Activated CD8-positive, alpha-beta T cell treated with anti-CD3 and anti-CD28 coated beads, Interleukin-2, amount 10 ng/mL, durations not matched to agents 7 days and 5 days (primary cell): ENCODE data around the gene EVL. TPM values are rescaled to one million over a fixed set of nuclear protein-coding genes. Genes with fewer than 3 reads are reported as not detected.

Experiments
- ATAC-seq: fragments of 150-1000 bp; cut with Tn5 transposase; one replicate; pipeline ENCODE4 v1.10.0; 2021; ENCODE audit warnings: moderate library complexity
- CTCF ChIA-PET: fragments of 350-600 bp; sonication (Branson Sonifier 250); formaldehyde crosslinking; loops from one replicate; lab custom pipeline; 2021; ENCODE audit warnings: antibody characterized with exemption; lab: Charles Lee
- POLR2A ChIA-PET: fragments of 350-600 bp; sonication (Branson Sonifier 250); formaldehyde crosslinking; loops from one replicate; lab custom pipeline; 2021; ENCODE audit warnings: antibody characterized with exemption; lab: Charles Lee
- DNase-seq: peaks from one replicate; pipeline ENCODE4 v3.0.0-alpha.2; 2020
- H3K27ac Mint-ChIP-seq: one replicate; pipeline ENCODE4 v1.8.0; 2021; ENCODE audit warnings: mild to moderate bottlenecking, mixed read lengths
- H3K27me3 Mint-ChIP-seq: one replicate; pipeline ENCODE4 v1.8.0; 2021; ENCODE audit warnings: low read depth, mixed read lengths
- H3K36me3 Mint-ChIP-seq: one replicate; pipeline ENCODE4 v1.8.0; 2021; ENCODE audit warnings: low read depth, mixed read lengths
- H3K4me1 Mint-ChIP-seq: one replicate; pipeline ENCODE4 v1.8.0; 2021; ENCODE audit warnings: low read depth, mixed read lengths
- H3K4me3 Mint-ChIP-seq: one replicate; pipeline ENCODE4 v1.8.0; 2021; ENCODE audit warnings: mild to moderate bottlenecking, mixed read lengths
- H3K9me3 Mint-ChIP-seq: one replicate; pipeline ENCODE4 v1.8.0; 2022; ENCODE audit warnings: mixed read lengths; ENCODE audit not compliant: insufficient read depth
- total RNA-seq, 2 experiments: library from RNA; stranded (reverse); gene quantifications; one replicate each; pipeline ENCODE4 v1.2.3, GENCODE V29; 2021

EVL gene
- total RNA-seq, 2 experiments from 2014 or later: 863 to 926 TPM

GRCh38 chr14:100129161-100129589, 64.0 kb downstream of the EVL start:
- H3K4me1 Mint-ChIP-seq: peaks cover 2% of the 10 kb centered on the region
- ChIA-PET POLR2A (interaction anchor here (1.3 kb wide), 1 partner anchor 17 kb away, joined by 3 read pairs; no protein-coding TSS in a partner anchor), CTCF (interaction anchor here (1.1 kb wide), 1 partner anchor 21 kb away, joined by 3 read pairs; no protein-coding TSS in a partner anchor)
- ATAC-seq (no peak), DNase-seq (no peak)
- H3K27me3 Mint-ChIP-seq: no peaks in the 10 kb centered on the region
- no peaks in the 10 kb centered on the region for H3K9me3 Mint-ChIP-seq
- peaks cover 90% of the 10 kb centered on the region for H3K36me3 Mint-ChIP-seq
- H3K27ac Mint-ChIP-seq: peak overlapping the region; percentile 20
- H3K4me3 Mint-ChIP-seq: no peak overlapping the region

DNA sequence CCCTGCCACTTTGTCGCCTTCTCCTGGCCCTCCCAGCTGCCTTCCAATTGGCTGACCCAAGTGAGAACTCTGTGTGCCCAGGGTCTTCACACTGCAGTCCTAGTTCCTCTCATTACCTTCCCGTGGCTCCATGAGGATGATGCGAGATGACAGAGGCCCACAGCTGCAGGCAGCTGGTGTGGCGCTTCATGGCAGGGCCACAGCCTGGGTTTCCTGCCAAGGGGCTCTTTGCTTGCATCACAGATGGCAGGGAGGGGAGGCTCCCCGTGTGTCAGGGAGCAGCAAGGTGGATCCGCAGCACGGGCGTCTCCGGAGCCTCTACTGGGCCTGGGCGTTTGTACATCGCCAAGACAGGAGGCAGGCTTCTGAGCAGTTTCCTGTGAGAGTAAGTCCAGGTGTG, 65.3 kb downstream of the EVL start:
- Mint-ChIP-seq H3K9me3 (no peaks in the 10 kb centered on the region), H3K4me3 (no peak overlapping the region), H3K4me1 (peaks cover 2% of the 10 kb centered on the region), H3K27ac (peak overlapping the region; percentile 65), H3K36me3 (peaks cover 90% of the 10 kb centered on the region), H3K27me3 (no peaks in the 10 kb centered on the region)
- no peak for ATAC-seq
- CTCF ChIA-PET: no interaction called here
- DNase-seq: no peak
- POLR2A ChIA-PET: interaction anchor here (1.1 kb wide), 1 partner anchor 8 kb away, joined by 3 read pairs; no protein-coding TSS in a partner anchor

DNA sequence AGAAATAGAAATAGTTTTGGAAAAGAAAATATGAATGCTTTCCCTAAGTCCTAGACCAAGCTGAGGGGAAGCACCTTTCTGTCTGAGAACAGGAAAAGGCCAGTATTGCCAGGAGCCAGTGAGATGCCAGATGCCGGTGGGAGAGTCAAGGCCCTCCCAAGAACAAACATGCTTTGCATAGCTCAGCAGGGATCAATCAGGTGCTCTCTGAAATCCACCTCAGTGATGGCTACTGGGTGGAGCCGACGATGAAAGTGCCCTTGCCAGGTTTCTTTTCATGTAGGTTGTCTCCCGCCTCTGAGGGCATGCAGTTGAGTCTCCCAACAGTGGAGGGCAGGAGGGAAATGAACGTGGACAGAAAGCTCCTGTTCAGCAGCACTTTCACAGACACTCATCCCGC, 66.0 kb downstream of the EVL start:
- H3K4me1 Mint-ChIP-seq: peaks cover 2% of the 10 kb centered on the region
- ATAC-seq: no peak
- H3K27me3 Mint-ChIP-seq: no peaks in the 10 kb centered on the region
- H3K9me3 Mint-ChIP-seq: no peaks in the 10 kb centered on the region
- CTCF ChIA-PET: no interaction called here
- POLR2A ChIA-PET: no interaction called here
- H3K36me3 Mint-ChIP-seq: peaks cover 90% of the 10 kb centered on the region
- H3K4me3 Mint-ChIP-seq: no peak overlapping the region
- H3K27ac Mint-ChIP-seq: peak overlapping the region; percentile 72
- no peak for DNase-seq

GRCh38 chr14:100132161-100132902, 67.1 kb downstream of the EVL start:
- no peak for ATAC-seq
- no peak for DNase-seq
- no peak overlapping the region for H3K4me3 Mint-ChIP-seq
- no peaks in the 10 kb centered on the region for H3K27me3 Mint-ChIP-seq
- no peaks in the 10 kb centered on the region for H3K9me3 Mint-ChIP-seq
- peaks cover 97% of the 10 kb centered on the region for H3K36me3 Mint-ChIP-seq
- peaks cover 6% of the 10 kb centered on the region for H3K4me1 Mint-ChIP-seq
- H3K27ac Mint-ChIP-seq: peak overlapping the region; percentile 55
- ChIA-PET POLR2A (no interaction called here), CTCF (no interaction called here)

DNA sequence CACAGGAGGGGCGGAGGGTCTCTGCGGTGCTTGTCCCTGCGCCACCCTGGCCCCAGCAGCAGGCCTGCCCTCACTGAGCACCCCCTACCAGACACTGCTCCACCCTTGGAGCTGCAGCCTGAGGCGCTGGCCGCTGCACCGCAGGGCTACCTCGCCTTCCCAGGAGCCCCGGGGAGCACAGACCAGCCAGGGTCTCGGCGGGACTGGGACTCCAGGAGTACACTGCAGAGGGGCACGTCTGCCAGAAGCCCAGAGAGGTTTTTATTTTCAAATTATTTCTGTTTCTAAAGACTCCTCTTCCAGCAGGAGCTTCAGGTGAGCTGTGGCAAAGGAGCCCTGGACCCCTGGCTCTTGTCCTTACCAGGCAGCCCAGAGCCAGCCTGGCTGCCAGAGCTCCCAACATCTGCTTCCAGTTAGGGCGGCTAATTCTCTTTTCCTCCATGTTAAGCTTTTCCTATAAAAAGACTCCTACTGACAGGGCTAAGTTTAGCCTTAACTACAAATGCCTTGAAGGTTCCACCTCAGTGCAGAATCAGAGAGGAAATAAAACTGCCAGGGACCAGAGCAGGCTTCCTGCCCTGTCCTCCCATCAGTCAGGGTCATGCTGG, 67.8 kb downstream of the EVL start:
- Mint-ChIP-seq H3K4me3 (no peak overlapping the region), H3K9me3 (no peaks in the 10 kb centered on the region), H3K36me3 (peaks cover 97% of the 10 kb centered on the region)

DNA sequence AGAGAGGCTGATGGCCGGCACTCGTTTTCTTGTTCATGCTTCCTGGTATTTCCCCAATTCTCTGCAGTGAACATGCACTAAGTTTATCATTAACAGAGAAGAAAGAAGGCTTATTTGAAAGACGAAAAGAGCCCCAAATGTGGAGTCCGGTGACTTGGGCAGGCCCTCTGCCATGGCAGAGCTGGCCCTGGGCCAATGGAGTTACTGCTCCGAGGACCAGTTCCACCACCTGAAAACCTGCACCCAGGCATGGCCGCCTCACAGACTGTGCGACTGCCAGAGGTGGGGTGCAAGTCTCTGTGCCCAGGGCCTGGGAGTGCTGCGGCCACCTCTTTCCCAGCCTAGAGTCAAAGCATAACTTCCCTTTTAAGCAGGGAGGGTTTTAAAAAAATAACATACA, 69.4 kb downstream of the EVL start:
- no peaks in the 10 kb centered on the region for H3K9me3 Mint-ChIP-seq
- CTCF ChIA-PET: interaction anchor here (1.6 to 1.8 kb wide), 2 partner anchors 27 to 59 kb away, joined by 3 to 4 read pairs; no protein-coding TSS in a partner anchor

More for the DNA sequence above, 67.8 kb downstream of the EVL start:
- Mint-ChIP-seq H3K27me3 (no peaks in the 10 kb centered on the region), H3K4me1 (peaks cover 6% of the 10 kb centered on the region), H3K27ac (peak overlapping the region; percentile 55)
- ATAC-seq (no peak), DNase-seq (no peak)
- POLR2A ChIA-PET: no interaction called here
- CTCF ChIA-PET: no interaction called here

DNA sequence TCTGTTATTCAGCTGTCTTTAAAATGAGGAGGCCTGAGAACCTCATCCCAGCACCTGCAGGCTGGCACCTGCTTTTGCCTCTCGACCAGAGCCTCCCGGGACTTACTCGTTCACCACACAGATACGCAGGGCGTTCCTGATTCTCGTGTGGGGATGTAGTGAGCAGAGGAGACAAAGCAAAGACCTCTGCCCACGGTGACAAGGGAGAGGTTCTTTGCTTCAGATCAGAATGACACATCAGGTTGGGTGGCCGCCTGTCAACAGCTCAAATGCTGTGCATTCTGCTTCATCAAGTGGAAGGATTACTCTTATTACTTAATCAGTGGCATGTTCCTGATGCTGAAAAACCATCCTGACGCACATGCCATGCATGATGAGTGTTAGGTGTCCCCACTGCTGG, 69.9 kb downstream of the EVL start:
- DNase-seq (no peak), ATAC-seq (no peak)
- H3K4me3 Mint-ChIP-seq: no peak overlapping the region
- peak overlapping the region; percentile 52 for H3K27ac Mint-ChIP-seq
- CTCF ChIA-PET: interaction anchor here (1.6 to 1.8 kb wide), 2 partner anchors 27 to 58 kb away, joined by 3 to 4 read pairs; no protein-coding TSS in a partner anchor
- peaks cover 6% of the 10 kb centered on the region for H3K4me1 Mint-ChIP-seq
- peaks cover 100% of the 10 kb centered on the region for H3K36me3 Mint-ChIP-seq
- H3K27me3 Mint-ChIP-seq: no peaks in the 10 kb centered on the region
- POLR2A ChIA-PET: interaction anchor here (0.9 kb wide), 1 partner anchor 10 kb away, joined by 3 read pairs; no protein-coding TSS in a partner anchor
- H3K9me3 Mint-ChIP-seq: no peaks in the 10 kb centered on the region

More for the DNA sequence above, 69.4 kb downstream of the EVL start:
- POLR2A ChIA-PET: interaction anchor here (0.9 kb wide), 1 partner anchor 9 kb away, joined by 3 read pairs; no protein-coding TSS in a partner anchor
- no peak for DNase-seq
- Mint-ChIP-seq H3K4me3 (no peak overlapping the region), H3K27me3 (no peaks in the 10 kb centered on the region), H3K27ac (peak overlapping the region; percentile 35), H3K4me1 (peaks cover 5% of the 10 kb centered on the region), H3K36me3 (peaks cover 100% of the 10 kb centered on the region)
- no peak for ATAC-seq

DNA sequence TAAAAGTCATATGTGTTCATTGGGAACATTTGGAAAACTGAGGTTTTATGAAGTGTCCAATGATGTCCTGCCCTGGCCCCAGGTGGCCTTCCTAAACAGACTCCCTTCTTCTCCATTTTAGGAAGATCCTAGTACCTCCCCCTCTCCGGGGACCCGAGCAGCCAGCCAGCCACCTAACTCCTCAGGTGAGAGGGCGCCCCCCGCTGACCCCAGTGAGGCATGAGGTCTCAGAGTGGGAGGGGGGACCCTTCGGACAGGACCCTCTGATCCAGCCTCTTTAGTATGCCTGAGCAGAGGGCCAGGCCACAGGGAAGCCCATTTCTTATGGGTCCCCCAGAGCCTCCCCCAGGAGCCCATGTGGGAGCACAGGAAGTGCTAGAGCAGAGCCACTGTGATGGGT, 70.6 kb downstream of the EVL start:
- CTCF ChIA-PET: interaction anchor here (1.6 kb wide), 1 partner anchor 28 kb away, joined by 3 read pairs; no protein-coding TSS in a partner anchor
- no peak for ATAC-seq
- POLR2A ChIA-PET: no interaction called here
- no peak overlapping the region for H3K4me3 Mint-ChIP-seq
- no peaks in the 10 kb centered on the region for H3K27me3 Mint-ChIP-seq
- peaks cover 6% of the 10 kb centered on the region for H3K4me1 Mint-ChIP-seq
- DNase-seq: no peak
- H3K9me3 Mint-ChIP-seq: no peaks in the 10 kb centered on the region
- peak overlapping the region; percentile 52 for H3K27ac Mint-ChIP-seq
- H3K36me3 Mint-ChIP-seq: peaks cover 100% of the 10 kb centered on the region

GRCh38 chr14:100137173-100137572, 72.0 kb downstream of the EVL start:
- Mint-ChIP-seq H3K36me3 (peaks cover 95% of the 10 kb centered on the region), H3K27ac (no peak overlapping the region), H3K9me3 (no peaks in the 10 kb centered on the region), H3K4me1 (peaks cover 8% of the 10 kb centered on the region), H3K4me3 (no peak overlapping the region), H3K27me3 (no peaks in the 10 kb centered on the region)
- ChIA-PET CTCF (interaction anchor here (2.0 kb wide), 1 partner anchor 56 kb away, joined by 5 read pairs; no protein-coding TSS in a partner anchor), POLR2A (no interaction called here)
- ATAC-seq (no peak), DNase-seq (no peak)

GRCh38 chr14:100138082-100138787, 73.0 kb downstream of the EVL start:
- POLR2A ChIA-PET: interaction anchor here (1.0 kb wide), 1 partner anchor 8 kb away, joined by 3 read pairs; no protein-coding TSS in a partner anchor
- CTCF ChIA-PET: interaction anchor here (2.0 kb wide), 1 partner anchor 54 kb away, joined by 5 read pairs; no protein-coding TSS in a partner anchor

DNA sequence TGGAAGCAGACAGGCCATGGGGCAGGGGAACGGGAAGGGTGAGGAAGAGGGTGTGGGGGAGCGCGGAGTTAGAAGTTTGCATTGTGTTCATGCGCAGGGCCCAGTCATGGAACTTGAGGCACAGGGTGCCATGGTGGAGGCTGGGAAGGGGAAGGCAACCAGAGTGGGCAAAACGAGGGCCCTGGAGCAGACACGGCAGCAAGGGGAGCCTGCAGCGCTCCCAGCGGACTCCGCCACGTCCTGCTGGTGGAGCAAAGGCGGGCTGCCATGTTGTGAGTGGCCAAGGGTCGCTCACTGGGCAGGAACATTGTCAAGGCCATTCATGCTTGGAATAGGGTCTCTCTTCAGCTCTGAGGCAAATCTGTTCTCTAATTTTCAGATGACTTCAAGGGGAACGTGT, 73.7 kb downstream of the EVL start:
- Mint-ChIP-seq H3K4me1 (peaks cover 12% of the 10 kb centered on the region), H3K4me3 (no peak overlapping the region), H3K36me3 (peaks cover 89% of the 10 kb centered on the region), H3K27me3 (no peaks in the 10 kb centered on the region), H3K27ac (peak overlapping the region; percentile 61), H3K9me3 (no peaks in the 10 kb centered on the region)
- ATAC-seq (no peak), DNase-seq (no peak)
- ChIA-PET CTCF (interaction anchor here (1.0 kb wide), 1 partner anchor 54 kb away, joined by 3 read pairs; no protein-coding TSS in a partner anchor), POLR2A (interaction anchor here (1.0 kb wide), 1 partner anchor 9 kb away, joined by 3 read pairs; no protein-coding TSS in a partner anchor)

More at GRCh38 chr14:100138082-100138787, 73.0 kb downstream of the EVL start:
- no peak for ATAC-seq
- Mint-ChIP-seq H3K4me1 (peaks cover 10% of the 10 kb centered on the region), H3K27me3 (no peaks in the 10 kb centered on the region), H3K4me3 (no peak overlapping the region), H3K27ac (peak overlapping the region; percentile 61), H3K9me3 (no peaks in the 10 kb centered on the region), H3K36me3 (peaks cover 92% of the 10 kb centered on the region)
- DNase-seq: no peak
